GM12874 (cell line): ENCODE data around the gene XPO6.

Source experiments
- TF ChIP-seq, protein P1 (sequence below): IDR thresholded peaks from 2 replicates; pipeline ENCODE4 v1.5.1; 2011; ENCODE audit warnings: low read depth, mild to moderate bottlenecking, control low read depth, low read length, moderate library complexity; ENCODE audit not compliant: insufficient read depth

XPO6 gene

GRCh38 chr16:28112908-28113307 is 98.9 kb downstream of the XPO6 start:
- TF ChIP-seq, protein P1, sequence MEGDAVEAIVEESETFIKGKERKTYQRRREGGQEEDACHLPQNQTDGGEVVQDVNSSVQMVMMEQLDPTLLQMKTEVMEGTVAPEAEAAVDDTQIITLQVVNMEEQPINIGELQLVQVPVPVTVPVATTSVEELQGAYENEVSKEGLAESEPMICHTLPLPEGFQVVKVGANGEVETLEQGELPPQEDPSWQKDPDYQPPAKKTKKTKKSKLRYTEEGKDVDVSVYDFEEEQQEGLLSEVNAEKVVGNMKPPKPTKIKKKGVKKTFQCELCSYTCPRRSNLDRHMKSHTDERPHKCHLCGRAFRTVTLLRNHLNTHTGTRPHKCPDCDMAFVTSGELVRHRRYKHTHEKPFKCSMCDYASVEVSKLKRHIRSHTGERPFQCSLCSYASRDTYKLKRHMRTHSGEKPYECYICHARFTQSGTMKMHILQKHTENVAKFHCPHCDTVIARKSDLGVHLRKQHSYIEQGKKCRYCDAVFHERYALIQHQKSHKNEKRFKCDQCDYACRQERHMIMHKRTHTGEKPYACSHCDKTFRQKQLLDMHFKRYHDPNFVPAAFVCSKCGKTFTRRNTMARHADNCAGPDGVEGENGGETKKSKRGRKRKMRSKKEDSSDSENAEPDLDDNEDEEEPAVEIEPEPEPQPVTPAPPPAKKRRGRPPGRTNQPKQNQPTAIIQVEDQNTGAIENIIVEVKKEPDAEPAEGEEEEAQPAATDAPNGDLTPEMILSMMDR: no peak

GRCh38 chr16:28110977-28111376 is 100.8 kb downstream of the XPO6 start:
- TF ChIP-seq, protein P1: no peak

- TF ChIP-seq, protein P1: no peak
These were observed 101.3 kb downstream of the XPO6 start for GRCh38 chr16:28110479-28110878.

- TF ChIP-seq, protein P1: no peak
These were observed 101.7 kb downstream of the XPO6 start for GRCh38 chr16:28110074-28110473.

DNA sequence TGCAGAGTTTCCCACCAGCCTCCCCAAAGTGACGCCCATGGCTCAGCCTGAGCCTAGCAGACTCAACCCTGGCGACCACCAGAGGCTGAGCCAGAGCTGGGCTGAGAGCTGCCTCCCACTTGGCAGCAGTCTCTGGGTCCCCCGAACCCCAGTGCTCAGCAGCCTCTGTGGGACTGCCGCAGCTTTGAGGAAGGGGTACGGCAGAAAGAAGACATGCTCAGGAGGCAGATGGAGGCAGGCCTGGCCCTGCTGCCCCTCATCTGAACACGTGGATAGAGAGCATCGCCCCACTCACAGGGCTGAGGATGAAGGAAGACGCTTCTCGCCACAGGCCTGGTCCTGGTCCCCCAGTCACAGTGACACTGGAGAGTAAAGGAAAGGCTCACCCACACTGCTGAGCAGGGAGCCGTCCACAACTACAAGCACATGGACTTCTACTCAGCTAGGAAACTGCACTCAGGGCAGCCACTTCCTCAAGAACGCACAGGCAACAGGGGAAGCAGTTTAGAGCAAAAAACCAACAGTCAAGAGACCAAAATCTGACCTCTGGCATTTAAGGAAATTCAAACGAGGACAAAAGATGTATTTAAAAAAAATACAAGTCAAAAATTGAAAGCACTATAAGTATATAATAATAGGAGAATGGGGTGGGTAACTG is 103.0 kb downstream of the XPO6 start:
- TF ChIP-seq, protein P1: no peak

- TF ChIP-seq, protein P1: no peak
These were observed 104.5 kb downstream of the XPO6 start for GRCh38 chr16:28107232-28107631.

- TF ChIP-seq, protein P1: no peak
These were observed 105.1 kb downstream of the XPO6 start for GRCh38 chr16:28106467-28107215.
